ENCODE measurements around the gene PRKG2. TPM values are rescaled to one million over a fixed set of nuclear protein-coding genes. Genes with fewer than 3 reads are reported as not detected.

The PRKG2 gene
- total and polyA plus RNA-seq, 2 experiments from 2014 or later = 6.7 to 17.4 TPM

DNA sequence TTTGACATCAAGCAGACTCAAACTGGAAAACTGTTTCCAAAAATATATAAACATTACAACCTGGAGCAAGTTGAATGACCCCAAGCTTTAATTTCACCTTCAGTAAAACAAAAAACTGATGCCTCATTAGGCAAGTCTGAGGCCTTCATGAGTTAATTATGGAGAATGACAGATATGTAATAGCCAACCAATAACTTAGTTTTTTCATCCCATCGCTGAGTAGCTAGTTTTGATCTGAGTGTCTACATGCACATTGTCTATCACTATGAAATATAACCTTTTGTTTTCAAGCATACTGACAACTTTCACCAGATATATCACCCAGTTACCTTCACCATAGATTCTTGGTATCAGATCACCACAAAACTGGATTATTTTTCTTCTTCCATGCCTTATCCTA lies 16.4 kb downstream of the PRKG2 start:
- no peaks in the 10 kb centered on the region for H3K9me2 ChIP-seq (replicated peaks; ENCODE audit: insufficient read depth)
- H3K4me1 ChIP-seq (ENCODE audit: insufficient read depth) = no peaks in the 10 kb centered on the region
- no peaks in the 10 kb centered on the region for H3K9me3 ChIP-seq (ENCODE audit: low read depth)
- H4K20me1 ChIP-seq (ENCODE audit: insufficient read depth, poor library complexity, severe bottlenecking) = no peaks in the 10 kb centered on the region
- no peaks in the 10 kb centered on the region for H3K27me3 ChIP-seq
- no peaks in the 10 kb centered on the region for H3K36me3 ChIP-seq (replicated peaks; ENCODE audit: insufficient read depth, low read depth)
- no peak overlapping the region for H3K27ac ChIP-seq
- TF ChIP-seq, protein P1, sequence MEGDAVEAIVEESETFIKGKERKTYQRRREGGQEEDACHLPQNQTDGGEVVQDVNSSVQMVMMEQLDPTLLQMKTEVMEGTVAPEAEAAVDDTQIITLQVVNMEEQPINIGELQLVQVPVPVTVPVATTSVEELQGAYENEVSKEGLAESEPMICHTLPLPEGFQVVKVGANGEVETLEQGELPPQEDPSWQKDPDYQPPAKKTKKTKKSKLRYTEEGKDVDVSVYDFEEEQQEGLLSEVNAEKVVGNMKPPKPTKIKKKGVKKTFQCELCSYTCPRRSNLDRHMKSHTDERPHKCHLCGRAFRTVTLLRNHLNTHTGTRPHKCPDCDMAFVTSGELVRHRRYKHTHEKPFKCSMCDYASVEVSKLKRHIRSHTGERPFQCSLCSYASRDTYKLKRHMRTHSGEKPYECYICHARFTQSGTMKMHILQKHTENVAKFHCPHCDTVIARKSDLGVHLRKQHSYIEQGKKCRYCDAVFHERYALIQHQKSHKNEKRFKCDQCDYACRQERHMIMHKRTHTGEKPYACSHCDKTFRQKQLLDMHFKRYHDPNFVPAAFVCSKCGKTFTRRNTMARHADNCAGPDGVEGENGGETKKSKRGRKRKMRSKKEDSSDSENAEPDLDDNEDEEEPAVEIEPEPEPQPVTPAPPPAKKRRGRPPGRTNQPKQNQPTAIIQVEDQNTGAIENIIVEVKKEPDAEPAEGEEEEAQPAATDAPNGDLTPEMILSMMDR (IDR thresholded peaks at IDR 0.05; ENCODE audit: poor library complexity) = no peak
- TF ChIP-seq EZH2 (IDR thresholded peaks at IDR 0.05; ENCODE audit: borderline replicate concordance) = no peak
- no peak for TF ChIP-seq EZH2phosphoT487 (IDR thresholded peaks at IDR 0.05; ENCODE audit: low read depth, severe bottlenecking, unreplicated experiment)
- no peak for DNase-seq (ENCODE audit: low spot score)
- H3K4me3 ChIP-seq = no peak overlapping the region
- 96% methylated on average over 1 of the region's 1 CpG for WGBS (ENCODE audit: low lambda C conversion rate, missing lambda C conversion rate)
- no peak overlapping the region for H2AFZ ChIP-seq
- no peaks in the 10 kb centered on the region for H3K79me2 ChIP-seq
- H3K4me2 ChIP-seq = no peak overlapping the region

- Histone ChIP-seq H4K20me1 (ENCODE audit: insufficient read depth, poor library complexity, severe bottlenecking) (no peaks in the 10 kb centered on the region), H3K4me3 (no peak overlapping the region), H3K27ac (no peak overlapping the region), H3K9me3 (ENCODE audit: low read depth) (no peaks in the 10 kb centered on the region), H2AFZ (no peak overlapping the region), H3K4me2 (no peak overlapping the region), H3K36me3 (replicated peaks; ENCODE audit: insufficient read depth, low read depth) (no peaks in the 10 kb centered on the region), H3K27me3 (no peaks in the 10 kb centered on the region), H3K4me1 (ENCODE audit: insufficient read depth) (no peaks in the 10 kb centered on the region), H3K79me2 (no peaks in the 10 kb centered on the region), H3K9me2 (replicated peaks; ENCODE audit: insufficient read depth) (no peaks in the 10 kb centered on the region)
- DNase-seq (ENCODE audit: low spot score) = no peak
- TF ChIP-seq, protein P1 (IDR thresholded peaks at IDR 0.05; ENCODE audit: poor library complexity) = no peak
- TF ChIP-seq EZH2phosphoT487 (IDR thresholded peaks at IDR 0.05; ENCODE audit: low read depth, severe bottlenecking, unreplicated experiment) (no peak), EZH2 (IDR thresholded peaks at IDR 0.05; ENCODE audit: borderline replicate concordance) (no peak)
- 55% methylated on average over 4 of the region's 4 CpGs for WGBS (ENCODE audit: low lambda C conversion rate, missing lambda C conversion rate)
These were observed 17.0 kb downstream of the PRKG2 start for GRCh38 chr4:81197864-81198524.

- peak overlapping the region; percentile 71 for H3K27ac ChIP-seq
- DNase-seq (ENCODE audit: low spot score) = peak; percentile 36
- H3K4me3 ChIP-seq = no peak overlapping the region
- 86% methylated on average over 3 of the region's 3 CpGs for WGBS (ENCODE audit: low lambda C conversion rate, missing lambda C conversion rate)
- no peaks in the 10 kb centered on the region for H3K9me2 ChIP-seq (replicated peaks; ENCODE audit: insufficient read depth)
- H3K36me3 ChIP-seq (replicated peaks; ENCODE audit: insufficient read depth, low read depth) = no peaks in the 10 kb centered on the region
- H3K4me1 ChIP-seq (ENCODE audit: insufficient read depth) = no peaks in the 10 kb centered on the region
- H3K79me2 ChIP-seq = peaks cover under 1% of the 10 kb centered on the region
- no peak overlapping the region for H2AFZ ChIP-seq
- no peaks in the 10 kb centered on the region for H3K27me3 ChIP-seq
- no peaks in the 10 kb centered on the region for H3K9me3 ChIP-seq (ENCODE audit: low read depth)
- no peaks in the 10 kb centered on the region for H4K20me1 ChIP-seq (ENCODE audit: insufficient read depth, poor library complexity, severe bottlenecking)
- no peak overlapping the region for H3K4me2 ChIP-seq
- TF ChIP-seq EZH2phosphoT487 (IDR thresholded peaks at IDR 0.05; ENCODE audit: low read depth, severe bottlenecking, unreplicated experiment) (no peak), EZH2 (IDR thresholded peaks at IDR 0.05; ENCODE audit: borderline replicate concordance) (no peak)
- TF ChIP-seq, protein P1 (IDR thresholded peaks at IDR 0.05; ENCODE audit: poor library complexity) = no peak
These were observed 18.8 kb downstream of the PRKG2 start for GRCh38 chr4:81196126-81196650.
